Sigmoid colon (tissue), 4 donors: ENCODE results near the gene COL4A3.

Experiments
- EP300 ChIP-seq, 4 donors: sonication (generic); formaldehyde crosslinking; IDR thresholded peaks; one replicate each; pipeline ENCODE4 v1.6.1; 2017; ENCODE audit warnings: antibody characterized with exemption in 4 of 4
- POLR2A ChIP-seq, 2 donors: fragments of 450-650 bp; IDR thresholded peaks; one replicate each; pipeline ENCODE4 v1.6.1; 2016; ENCODE audit warnings: antibody characterized with exemption in 2 of 2, mild to moderate bottlenecking in 2 of 2, moderate library complexity in 2 of 2
- POLR2AphosphoS5 ChIP-seq, 4 donors: sonication (generic); formaldehyde crosslinking; IDR thresholded peaks; one replicate each; pipeline ENCODE4 v1.6.1; 2017; ENCODE audit warnings: antibody characterized with exemption in 4 of 4
- TF ChIP-seq, protein P1 (sequence below), 4 experiments: fragments of 450-650 bp in 3 of 4; fragments of 200-600 bp in 1 of 4; IDR thresholded peaks; one replicate each; pipeline ENCODE4 v1.5.1; 2016 to 2019; ENCODE audit warnings: antibody characterized with exemption in 4 of 4, mild to moderate bottlenecking in 3 of 4, moderate library complexity in 2 of 4

DNA sequence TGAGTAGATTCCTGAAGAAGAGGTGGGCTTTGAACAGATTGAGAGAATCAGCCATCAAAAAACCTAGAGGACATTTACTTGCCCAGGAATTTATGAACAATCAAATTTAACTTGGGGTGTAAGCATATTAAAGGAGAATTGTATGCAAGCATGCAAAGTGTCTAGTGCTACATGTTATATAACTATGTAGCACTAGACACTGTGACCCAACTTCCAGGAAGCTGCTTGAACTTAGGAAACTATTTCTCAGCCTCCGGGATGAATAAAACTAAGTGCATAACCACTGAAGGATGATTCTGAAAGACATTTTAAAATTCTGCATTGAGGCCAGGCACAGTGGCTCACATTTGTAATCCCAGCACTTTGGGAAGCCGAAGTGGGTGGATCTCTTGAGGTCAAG lies 173.0 kb downstream of the COL4A3 start:
- TF ChIP-seq POLR2A (IDR thresholded peaks at IDR 0.05) (no peak), POLR2AphosphoS5 (IDR thresholded peaks at IDR 0.05) (no peak), EP300 (IDR thresholded peaks at IDR 0.05) (no peak)
- TF ChIP-seq, protein P1, sequence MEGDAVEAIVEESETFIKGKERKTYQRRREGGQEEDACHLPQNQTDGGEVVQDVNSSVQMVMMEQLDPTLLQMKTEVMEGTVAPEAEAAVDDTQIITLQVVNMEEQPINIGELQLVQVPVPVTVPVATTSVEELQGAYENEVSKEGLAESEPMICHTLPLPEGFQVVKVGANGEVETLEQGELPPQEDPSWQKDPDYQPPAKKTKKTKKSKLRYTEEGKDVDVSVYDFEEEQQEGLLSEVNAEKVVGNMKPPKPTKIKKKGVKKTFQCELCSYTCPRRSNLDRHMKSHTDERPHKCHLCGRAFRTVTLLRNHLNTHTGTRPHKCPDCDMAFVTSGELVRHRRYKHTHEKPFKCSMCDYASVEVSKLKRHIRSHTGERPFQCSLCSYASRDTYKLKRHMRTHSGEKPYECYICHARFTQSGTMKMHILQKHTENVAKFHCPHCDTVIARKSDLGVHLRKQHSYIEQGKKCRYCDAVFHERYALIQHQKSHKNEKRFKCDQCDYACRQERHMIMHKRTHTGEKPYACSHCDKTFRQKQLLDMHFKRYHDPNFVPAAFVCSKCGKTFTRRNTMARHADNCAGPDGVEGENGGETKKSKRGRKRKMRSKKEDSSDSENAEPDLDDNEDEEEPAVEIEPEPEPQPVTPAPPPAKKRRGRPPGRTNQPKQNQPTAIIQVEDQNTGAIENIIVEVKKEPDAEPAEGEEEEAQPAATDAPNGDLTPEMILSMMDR (IDR thresholded peaks at IDR 0.05): no peak
